ENCODE measurements around the gene AOPEP.
"Not testable (repeated sequence)": the region's sequence is repeated elsewhere in the genome, so short reads cannot be mapped to it uniquely, and the experiment has no call there.

AOPEP gene

DNA sequence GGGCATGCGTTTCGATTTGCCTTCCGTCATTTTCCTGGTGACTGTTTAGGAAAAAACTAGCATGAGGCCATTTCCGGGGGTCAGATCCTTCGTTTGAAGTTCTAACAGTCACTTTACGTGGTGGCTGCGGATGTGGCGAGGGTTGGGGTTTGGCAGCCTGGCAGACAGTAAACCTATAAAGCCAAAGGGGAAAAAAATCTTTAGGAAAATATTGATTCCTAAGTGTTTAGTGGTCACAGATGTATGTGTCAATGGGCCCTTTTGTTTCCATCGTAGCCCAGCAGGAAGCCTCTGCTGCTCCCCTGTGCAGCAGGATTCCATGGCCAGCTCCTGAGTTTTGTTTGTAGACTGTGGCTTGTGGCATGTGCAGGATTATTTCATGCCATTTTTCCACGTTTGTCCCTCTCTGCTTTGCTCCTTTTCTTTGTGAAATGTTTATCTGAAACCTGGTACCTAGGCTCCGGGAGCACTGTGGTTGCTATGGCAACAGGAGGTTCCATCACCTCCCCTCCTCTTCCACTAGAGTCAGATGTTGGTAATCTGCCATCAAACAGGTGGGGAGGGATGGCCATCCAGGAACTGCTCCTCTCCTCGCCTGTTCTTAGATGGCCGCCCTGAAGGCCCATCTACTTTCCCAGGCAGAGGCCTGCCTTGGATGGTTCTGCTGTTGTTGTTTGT lies 202.3 kb downstream of the AOPEP start:
- no peaks in the 10 kb centered on the region for H3K27me3 Mint-ChIP-seq
- peaks cover 13% of the 10 kb centered on the region for H3K36me3 Mint-ChIP-seq
- H3K27ac Mint-ChIP-seq = no peak overlapping the region
- no peaks in the 10 kb centered on the region for H3K4me1 Mint-ChIP-seq
- H3K4me3 Mint-ChIP-seq = no peak overlapping the region
- H3K9me3 Mint-ChIP-seq = no peaks in the 10 kb centered on the region

DNA sequence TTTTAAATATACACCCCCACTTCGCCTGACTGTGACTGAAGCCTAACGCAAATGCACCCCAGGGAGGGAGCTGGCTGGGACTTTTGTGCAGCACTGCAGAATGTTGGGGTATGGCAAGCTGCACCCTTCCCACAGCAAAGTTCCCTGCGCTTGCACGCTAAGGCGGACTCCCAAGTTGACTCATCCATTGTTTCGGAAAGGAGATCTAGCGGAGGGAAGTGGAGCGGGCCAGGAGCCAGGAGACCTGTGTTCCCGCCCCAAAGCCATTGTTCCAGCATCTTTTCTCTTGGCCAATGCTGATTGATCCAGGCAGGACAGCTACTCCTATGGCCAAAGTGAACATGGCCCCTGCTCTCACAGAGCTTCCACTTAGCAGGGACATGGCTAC lies 202.9 kb downstream of the AOPEP start:
- no peaks in the 10 kb centered on the region for H3K9me3 Mint-ChIP-seq
- no peaks in the 10 kb centered on the region for H3K4me1 Mint-ChIP-seq
- no peak overlapping the region for H3K4me3 Mint-ChIP-seq
- no peak overlapping the region for H3K27ac Mint-ChIP-seq
- H3K36me3 Mint-ChIP-seq = peaks cover 14% of the 10 kb centered on the region
- H3K27me3 Mint-ChIP-seq = no peaks in the 10 kb centered on the region

DNA sequence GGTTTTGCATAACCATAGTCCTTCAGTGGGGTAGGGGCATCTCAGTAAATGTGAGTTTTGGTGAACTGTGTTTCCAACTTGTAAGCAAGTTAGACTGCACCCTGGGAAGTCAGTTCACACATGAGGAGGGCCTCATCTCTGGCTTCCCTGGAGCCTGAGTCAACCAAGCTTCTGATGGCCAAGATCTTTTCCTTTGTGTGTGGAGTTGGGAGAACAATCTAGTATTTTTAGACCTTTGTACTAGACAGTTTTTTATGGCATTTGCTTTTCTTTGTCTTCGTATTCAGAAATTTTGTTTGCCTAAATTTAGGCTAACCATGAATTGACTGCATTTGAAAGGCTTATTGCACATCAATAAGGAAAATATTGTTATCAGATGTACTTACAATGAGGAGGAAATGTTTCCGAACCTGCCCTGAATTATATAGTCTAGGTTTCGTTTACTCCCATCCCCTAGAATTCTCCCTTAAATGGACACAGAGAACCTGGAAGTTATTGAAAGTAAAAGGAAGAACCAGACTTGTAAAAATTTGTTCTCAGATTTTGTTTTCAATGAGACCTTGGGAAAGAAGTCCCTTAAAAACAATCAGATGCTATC lies 204.6 kb downstream of the AOPEP start:
- Mint-ChIP-seq H3K4me1 (no peaks in the 10 kb centered on the region), H3K4me3 (no peak overlapping the region), H3K9me3 (no peaks in the 10 kb centered on the region), H3K36me3 (peaks cover 18% of the 10 kb centered on the region), H3K27me3 (no peaks in the 10 kb centered on the region), H3K27ac (no peak overlapping the region)

DNA sequence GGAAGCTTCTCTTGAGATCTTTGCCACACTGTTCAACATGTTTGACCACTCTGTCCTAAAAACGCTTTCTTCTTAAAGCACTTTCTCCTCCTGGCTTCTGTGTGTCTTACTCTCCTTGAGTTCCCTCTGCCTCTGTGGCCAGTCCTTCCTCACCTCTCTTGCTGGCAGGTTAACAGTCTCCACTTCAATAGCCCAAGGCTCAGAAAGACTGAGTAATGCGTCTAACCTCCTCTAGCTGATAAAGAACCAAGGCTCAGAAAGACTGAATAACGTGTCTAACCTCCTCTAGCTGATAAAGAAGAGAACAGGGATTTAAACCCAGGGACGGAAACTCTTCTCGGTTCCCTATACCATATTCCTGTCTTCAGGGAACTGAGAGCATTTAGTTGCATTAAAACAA lies 205.2 kb downstream of the AOPEP start:
- Mint-ChIP-seq H3K27ac (no peak overlapping the region), H3K9me3 (no peaks in the 10 kb centered on the region), H3K4me1 (no peaks in the 10 kb centered on the region), H3K27me3 (no peaks in the 10 kb centered on the region), H3K4me3 (no peak overlapping the region), H3K36me3 (peaks cover 18% of the 10 kb centered on the region)

DNA sequence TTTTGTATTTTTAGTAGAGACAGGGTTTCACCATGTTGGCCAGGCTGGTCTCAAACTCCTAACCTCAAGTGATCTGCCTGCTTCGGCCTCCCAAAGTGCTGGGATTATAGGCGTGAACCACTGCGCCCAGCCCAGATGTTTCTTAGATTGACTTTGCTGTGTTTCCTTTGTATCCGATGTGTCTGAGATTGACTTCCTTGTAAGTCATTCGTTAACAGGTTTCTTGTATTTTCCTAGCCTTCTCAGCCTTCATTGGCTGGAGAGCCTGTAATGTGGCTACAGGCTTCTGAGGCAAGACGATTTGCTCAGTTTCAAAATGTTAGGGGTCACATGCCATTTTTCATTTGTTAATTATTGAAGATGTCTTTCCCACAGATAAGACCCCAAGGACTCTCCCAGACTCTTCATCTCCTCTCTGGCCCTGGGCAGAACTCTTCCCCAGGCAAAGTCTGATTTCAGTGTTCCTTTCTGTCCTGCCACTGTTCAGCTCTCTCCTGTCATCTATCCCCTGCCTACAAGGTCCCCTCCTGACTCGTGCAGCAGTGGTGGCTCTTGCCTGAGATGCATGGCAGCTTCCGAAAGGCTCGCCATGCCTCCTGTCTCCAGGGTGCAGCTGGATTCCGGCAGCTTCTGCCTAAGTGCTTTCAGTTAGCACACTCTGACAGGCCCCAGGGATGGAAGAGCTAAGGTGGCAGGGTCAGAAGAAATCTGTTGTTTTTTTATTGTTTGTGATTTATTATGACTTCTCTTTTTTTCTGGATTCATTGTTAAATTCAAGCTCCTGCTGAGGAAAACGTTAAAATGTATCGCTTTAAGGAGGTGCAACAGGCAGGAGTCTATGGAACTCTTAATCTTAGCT lies 206.4 kb downstream of the AOPEP start:
- Mint-ChIP-seq H3K36me3 (peaks cover 14% of the 10 kb centered on the region), H3K9me3 (no peaks in the 10 kb centered on the region), H3K27ac (no peak overlapping the region), H3K27me3 (no peaks in the 10 kb centered on the region), H3K4me1 (peaks cover 3% of the 10 kb centered on the region), H3K4me3 (no peak overlapping the region)

DNA sequence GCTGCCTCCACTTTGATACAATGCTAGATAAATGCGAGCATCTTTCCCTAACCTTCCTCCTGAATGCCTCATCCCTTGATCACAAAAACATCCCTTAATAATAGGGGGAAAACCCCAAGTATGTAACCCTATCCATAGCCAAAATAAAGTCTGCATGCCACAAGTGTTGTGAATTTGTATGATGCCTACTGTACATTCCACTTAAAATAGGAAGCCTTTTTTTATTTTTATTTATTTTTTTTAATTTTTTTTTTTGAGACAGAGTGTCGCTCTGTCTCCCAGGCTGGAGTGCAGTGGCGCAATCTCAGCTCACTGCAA lies 207.0 kb downstream of the AOPEP start:
- Mint-ChIP-seq H3K27me3 (no peaks in the 10 kb centered on the region), H3K4me3 (no peak overlapping the region)

DNA sequence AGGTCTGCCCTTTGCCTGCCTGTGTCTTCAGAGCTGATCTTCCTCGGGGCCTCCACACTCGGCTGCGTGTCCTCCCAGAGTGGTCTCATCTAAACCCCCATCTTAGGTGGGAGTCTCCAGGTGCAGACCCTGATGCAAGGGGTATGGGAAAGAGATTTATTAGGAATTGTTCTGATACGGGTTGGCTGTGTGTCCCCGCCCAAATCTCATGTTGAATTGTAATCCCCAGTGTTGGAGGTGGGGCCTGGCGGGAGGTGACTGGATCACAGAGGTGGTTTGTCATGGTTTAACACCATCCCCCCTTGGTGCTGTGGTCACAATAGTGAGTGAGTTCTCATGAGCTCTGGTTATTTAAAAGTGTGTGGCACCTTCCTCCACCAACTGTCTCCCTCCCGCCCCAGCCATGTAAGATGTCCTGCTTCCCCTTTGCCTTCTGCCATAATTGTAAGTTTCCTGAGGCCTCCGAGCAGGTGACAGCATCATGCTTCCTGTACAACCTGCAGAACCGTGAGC lies 208.4 kb downstream of the AOPEP start:
- H3K27me3 Mint-ChIP-seq = no peaks in the 10 kb centered on the region
- peaks cover 13% of the 10 kb centered on the region for H3K36me3 Mint-ChIP-seq
- no peaks in the 10 kb centered on the region for H3K9me3 Mint-ChIP-seq
- H3K4me3 Mint-ChIP-seq = no peak overlapping the region
- no peak overlapping the region for H3K27ac Mint-ChIP-seq
- peaks cover 3% of the 10 kb centered on the region for H3K4me1 Mint-ChIP-seq

More for the DNA sequence above, 207.0 kb downstream of the AOPEP start:
- Mint-ChIP-seq H3K36me3 (peaks cover 16% of the 10 kb centered on the region), H3K27ac (no peak overlapping the region), H3K9me3 (no peaks in the 10 kb centered on the region), H3K4me1 (peaks cover 3% of the 10 kb centered on the region)

DNA sequence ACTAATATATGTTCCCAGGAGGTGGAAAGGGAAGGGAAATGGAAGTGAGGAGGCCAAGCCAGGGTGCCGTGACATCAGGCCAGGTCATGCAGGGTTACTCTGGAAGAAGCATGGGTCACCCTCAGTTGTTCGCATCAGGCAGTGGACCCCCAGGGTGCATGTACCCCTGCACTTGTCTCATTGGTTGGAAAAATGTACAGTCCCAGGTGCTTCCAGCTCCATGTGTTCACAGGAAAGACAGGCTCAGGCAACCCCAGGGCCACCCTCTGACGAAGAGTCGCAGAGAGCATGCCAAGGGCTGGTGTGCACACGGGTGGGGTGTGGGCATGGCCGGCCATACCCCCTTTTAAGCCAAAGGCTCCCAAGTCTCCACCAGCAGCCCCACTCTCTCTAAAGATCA lies 208.9 kb downstream of the AOPEP start:
- Mint-ChIP-seq H3K27ac (no peak overlapping the region), H3K27me3 (no peaks in the 10 kb centered on the region), H3K4me3 (no peak overlapping the region), H3K4me1 (peaks cover 3% of the 10 kb centered on the region), H3K36me3 (peaks cover 10% of the 10 kb centered on the region), H3K9me3 (no peaks in the 10 kb centered on the region)

DNA sequence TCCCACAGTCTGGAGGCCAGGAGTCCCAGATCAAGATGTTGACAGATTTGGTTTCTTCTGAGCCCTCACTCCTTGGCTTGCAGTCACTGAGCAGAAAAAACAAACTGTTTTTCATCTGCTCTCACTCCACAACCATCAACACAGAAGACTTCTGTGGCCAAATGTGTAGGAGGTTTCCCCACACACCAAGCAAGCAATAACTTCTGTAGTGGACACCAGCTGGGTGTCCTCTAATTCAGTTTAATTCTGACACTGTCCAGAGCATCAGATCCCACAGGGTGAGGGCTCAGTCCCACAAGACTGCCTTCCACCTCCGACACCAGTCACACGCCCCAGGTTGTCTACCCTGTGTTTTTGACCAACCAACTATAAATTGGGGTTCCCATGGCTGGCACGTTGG lies 209.9 kb downstream of the AOPEP start:
- Mint-ChIP-seq H3K4me3 (no peak overlapping the region), H3K9me3 (no peaks in the 10 kb centered on the region), H3K36me3 (peaks cover 10% of the 10 kb centered on the region), H3K27ac (no peak overlapping the region), H3K4me1 (peaks cover 3% of the 10 kb centered on the region), H3K27me3 (no peaks in the 10 kb centered on the region)

DNA sequence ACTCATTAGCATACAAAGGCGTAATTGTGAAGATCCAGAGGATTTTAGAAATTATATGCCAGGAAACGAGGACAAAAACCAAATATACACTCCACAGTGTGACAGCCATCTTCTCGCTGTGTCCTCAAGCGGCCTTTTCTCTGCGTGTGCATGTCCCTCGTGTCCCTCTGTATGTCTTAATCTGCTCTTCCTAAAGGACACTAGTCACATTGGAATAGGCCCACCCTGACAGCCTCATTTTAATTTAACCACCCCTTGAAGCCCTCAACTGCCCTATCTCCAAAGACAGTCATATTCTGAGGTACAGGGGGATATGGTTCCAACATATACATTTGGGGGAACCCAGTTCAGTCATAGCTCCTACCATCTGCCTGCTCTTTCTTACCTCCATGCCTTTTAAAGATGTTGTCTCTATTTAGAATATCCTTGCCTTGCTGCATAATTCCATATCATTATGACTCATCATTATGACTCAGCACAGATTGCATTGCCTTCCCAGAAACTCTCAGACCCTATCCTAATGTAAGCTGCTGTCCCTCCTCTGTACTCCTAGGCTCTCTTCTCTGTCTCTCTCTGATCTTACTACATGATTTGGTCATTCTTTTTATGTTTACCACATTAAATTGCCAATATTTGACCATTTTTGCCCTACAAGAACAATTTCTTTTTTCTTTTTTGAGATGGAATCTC lies 210.9 kb downstream of the AOPEP start:
- H3K27ac Mint-ChIP-seq = no peak overlapping the region
- H3K4me1 Mint-ChIP-seq = peaks cover 3% of the 10 kb centered on the region
- peaks cover 10% of the 10 kb centered on the region for H3K36me3 Mint-ChIP-seq
- no peaks in the 10 kb centered on the region for H3K9me3 Mint-ChIP-seq
- H3K4me3 Mint-ChIP-seq = no peak overlapping the region
- no peaks in the 10 kb centered on the region for H3K27me3 Mint-ChIP-seq

DNA sequence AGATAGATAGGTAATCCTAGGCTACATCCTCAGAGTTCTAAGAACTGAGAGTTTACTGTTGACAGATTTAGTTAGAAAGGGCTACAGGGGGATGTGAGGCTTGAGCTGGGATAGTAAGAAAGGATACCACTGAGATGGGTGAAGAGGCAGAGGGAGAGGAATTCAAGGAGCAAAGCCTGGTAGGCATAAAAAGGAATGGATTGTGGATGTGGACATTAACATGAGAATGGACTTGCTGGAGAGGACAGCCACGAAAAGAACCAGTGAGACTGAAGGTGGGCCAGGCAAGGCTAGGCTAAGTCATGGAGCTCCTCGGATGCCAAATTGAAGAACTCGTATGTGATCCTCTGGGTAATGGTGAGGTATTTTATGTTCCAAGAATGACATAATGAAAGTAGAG lies 211.9 kb downstream of the AOPEP start:
- peaks cover 12% of the 10 kb centered on the region for H3K36me3 Mint-ChIP-seq
- H3K4me3 Mint-ChIP-seq = no peak overlapping the region
- no peak overlapping the region for H3K27ac Mint-ChIP-seq
- peaks cover 3% of the 10 kb centered on the region for H3K4me1 Mint-ChIP-seq
- no peaks in the 10 kb centered on the region for H3K9me3 Mint-ChIP-seq
- no peaks in the 10 kb centered on the region for H3K27me3 Mint-ChIP-seq

DNA sequence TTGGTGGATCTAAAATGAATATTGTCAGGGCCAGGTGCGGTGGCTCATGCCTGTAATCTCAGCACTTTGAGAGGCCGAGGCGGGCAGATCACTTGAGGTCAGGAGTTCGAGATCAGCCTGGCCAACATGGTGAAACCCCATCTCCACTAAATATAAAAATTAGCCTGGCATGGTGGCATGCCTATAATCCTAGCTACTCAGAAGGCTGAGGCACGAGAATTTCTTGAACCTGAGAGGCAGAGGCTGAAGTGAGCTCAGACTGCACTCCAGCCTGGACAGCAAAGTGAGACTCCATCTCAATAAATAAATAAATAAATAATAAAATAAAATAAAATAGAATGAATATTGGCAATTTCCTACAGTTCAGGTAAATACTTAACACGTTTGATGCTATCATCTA lies 213.8 kb downstream of the AOPEP start:
- H3K36me3 Mint-ChIP-seq, H3K9me3 Mint-ChIP-seq, H3K27me3 Mint-ChIP-seq, H3K27ac Mint-ChIP-seq, H3K4me1 Mint-ChIP-seq, H3K4me3 Mint-ChIP-seq: not testable (repeated sequence)

DNA sequence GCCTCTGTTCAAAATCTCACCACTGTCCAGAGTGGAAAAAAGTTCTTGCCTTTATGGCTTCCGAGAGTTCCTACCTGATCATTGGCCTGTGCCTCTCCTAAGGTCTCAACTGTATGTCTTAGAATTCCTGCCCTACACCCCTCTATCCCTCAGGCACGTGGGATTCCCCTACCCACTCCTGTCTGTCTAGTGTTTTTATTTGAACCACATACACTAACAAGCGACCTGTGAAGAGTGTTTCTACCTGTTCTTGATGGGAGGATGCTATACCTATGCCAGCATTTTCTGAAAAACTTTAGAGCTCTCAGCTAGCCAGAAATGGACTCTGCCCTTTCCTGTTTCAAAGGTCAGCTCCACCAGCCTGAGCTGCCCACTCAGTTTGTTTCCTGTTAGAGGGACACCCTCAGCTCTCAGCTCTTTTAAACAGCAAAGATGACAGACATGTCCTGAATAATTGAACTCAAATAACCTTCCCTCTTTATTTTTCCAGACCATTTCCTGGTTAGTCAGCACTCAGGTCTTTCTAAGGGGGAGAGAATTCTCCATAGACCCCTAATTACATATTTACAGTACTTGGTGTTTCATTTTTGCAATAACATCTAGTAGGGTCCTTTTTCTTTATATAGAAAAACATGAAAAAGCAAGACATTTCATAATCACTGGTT lies 214.8 kb downstream of the AOPEP start:
- no peak overlapping the region for H3K4me3 Mint-ChIP-seq
- H3K27ac Mint-ChIP-seq = no peak overlapping the region
- no peaks in the 10 kb centered on the region for H3K27me3 Mint-ChIP-seq
- peaks cover 3% of the 10 kb centered on the region for H3K4me1 Mint-ChIP-seq
- no peaks in the 10 kb centered on the region for H3K9me3 Mint-ChIP-seq
- H3K36me3 Mint-ChIP-seq = peaks cover 4% of the 10 kb centered on the region

DNA sequence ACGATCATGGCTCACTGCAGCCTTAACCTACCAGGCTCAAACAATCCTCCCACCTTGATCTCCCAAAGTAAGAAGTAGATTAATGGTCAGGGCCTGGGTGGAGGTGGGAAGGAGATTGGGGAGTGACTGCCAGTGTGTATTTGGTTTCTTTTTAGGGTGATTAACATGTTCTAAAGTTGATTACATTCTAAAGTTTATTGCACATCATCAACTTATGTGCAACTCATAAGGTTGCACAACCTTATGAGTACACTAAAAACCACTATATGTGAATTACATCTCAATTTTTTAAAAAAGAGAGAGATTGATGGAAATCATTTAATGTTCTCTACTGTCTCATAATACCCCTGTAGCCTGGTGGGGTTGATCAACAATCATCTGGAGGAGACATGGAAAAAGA lies 218.1 kb downstream of the AOPEP start:
- Mint-ChIP-seq H3K27ac (no peak overlapping the region), H3K36me3 (peaks cover 1% of the 10 kb centered on the region), H3K4me1 (no peaks in the 10 kb centered on the region), H3K27me3 (no peaks in the 10 kb centered on the region), H3K9me3 (no peaks in the 10 kb centered on the region), H3K4me3 (no peak overlapping the region)
